ENCODE results near the gene TSR1. TPM values are rescaled to one million over a fixed set of nuclear protein-coding genes. Genes with fewer than 3 reads are reported as not detected.

The TSR1 gene
- total RNA-seq, 1 experiment from 2014 or later, result 44.7 TPM

- H3K36me3 ChIP-seq (ENCODE audit: control insufficient read depth, insufficient read depth, low read length), result peaks cover 10% of the 10 kb centered on the region
- H3K9me3 ChIP-seq (ENCODE audit: control insufficient read depth, insufficient read depth, low read depth, low read length), result no peaks in the 10 kb centered on the region
- no peak overlapping the region for H3K27ac ChIP-seq (ENCODE audit: low read length)
- CTCF ChIA-PET, result no interaction called here
- no peaks in the 10 kb centered on the region for H3K4me1 ChIP-seq (ENCODE audit: control insufficient read depth, insufficient read depth, low read length)
- ATAC-seq, result no peak
- POLR2A ChIA-PET, result no interaction called here
- in situ Hi-C loops (cut with HindIII; ENCODE audit: low pct_unique_long_range_greater_than_20kb, low sequenced_read_pairs), result no loop called here
- no peaks in the 10 kb centered on the region for H3K27me3 ChIP-seq (ENCODE audit: control insufficient read depth, insufficient read depth, low read length)
- H3K4me3 ChIP-seq (ENCODE audit: low read depth in 2 of 2, low read length in 2 of 2), result no peak overlapping the region
- no peak for DNase-seq (ENCODE audit: low read depth, low spot score)
- BruUV-seq (replicated peaks), result no TSS peak
- TF ChIP-seq REST (IDR thresholded peaks at IDR 0.05; ENCODE audit: insufficient read depth in 1 of 2, low read depth in 2 of 2, low read length in 1 of 2), result no peak
- TF ChIP-seq TCF7L2 (IDR thresholded peaks at IDR 0.05; ENCODE audit: low read depth, low read length), result no peak
- no peak for TF ChIP-seq POLR2AphosphoS5 (IDR thresholded peaks at IDR 0.05; ENCODE audit: low read depth, low read length)
- TF ChIP-seq SIN3A (IDR thresholded peaks at IDR 0.05; ENCODE audit: borderline replicate concordance, insufficient read depth, low read depth, low read length), result no peak
- TF ChIP-seq CTCF (IDR thresholded peaks at IDR 0.05), result no peak
- intact Hi-C loops (cut with micrococcal nuclease; ENCODE audit: unreplicated experiment), result no loop called here
Observed at GRCh38 chr17:2277429-2278170, 58.7 kb downstream of the TSR1 start.

- no peak for ATAC-seq
- no peak overlapping the region for H3K4me3 ChIP-seq (ENCODE audit: low read depth in 2 of 2, low read length in 2 of 2)
- no peak overlapping the region for H3K27ac ChIP-seq (ENCODE audit: low read length)
- in situ Hi-C loops (cut with HindIII; ENCODE audit: low pct_unique_long_range_greater_than_20kb, low sequenced_read_pairs) (no loop called here), intact Hi-C loops (cut with micrococcal nuclease; ENCODE audit: unreplicated experiment) (no loop called here)
- BruUV-seq (replicated peaks), result no TSS peak
- H3K27me3 ChIP-seq (ENCODE audit: control insufficient read depth, insufficient read depth, low read length), result no peaks in the 10 kb centered on the region
- TF ChIP-seq SIN3A (IDR thresholded peaks at IDR 0.05; ENCODE audit: borderline replicate concordance, insufficient read depth, low read depth, low read length) (no peak), REST (IDR thresholded peaks at IDR 0.05; ENCODE audit: insufficient read depth in 1 of 2, low read depth in 2 of 2, low read length in 1 of 2) (no peak), CTCF (IDR thresholded peaks at IDR 0.05) (no peak), POLR2AphosphoS5 (IDR thresholded peaks at IDR 0.05; ENCODE audit: low read depth, low read length) (no peak), TCF7L2 (IDR thresholded peaks at IDR 0.05; ENCODE audit: low read depth, low read length) (no peak)
- DNase-seq (ENCODE audit: low read depth, low spot score), result no peak
- POLR2A ChIA-PET, result no interaction called here
- H3K4me1 ChIP-seq (ENCODE audit: control insufficient read depth, insufficient read depth, low read length), result no peaks in the 10 kb centered on the region
- H3K36me3 ChIP-seq (ENCODE audit: control insufficient read depth, insufficient read depth, low read length), result peaks cover 5% of the 10 kb centered on the region
- CTCF ChIA-PET, result no interaction called here
- H3K9me3 ChIP-seq (ENCODE audit: control insufficient read depth, insufficient read depth, low read depth, low read length), result no peaks in the 10 kb centered on the region
Observed at GRCh38 chr17:2275722-2276121, 60.5 kb downstream of the TSR1 start.
